ENCODE results near the gene CD36.

Gene CD36

DNA sequence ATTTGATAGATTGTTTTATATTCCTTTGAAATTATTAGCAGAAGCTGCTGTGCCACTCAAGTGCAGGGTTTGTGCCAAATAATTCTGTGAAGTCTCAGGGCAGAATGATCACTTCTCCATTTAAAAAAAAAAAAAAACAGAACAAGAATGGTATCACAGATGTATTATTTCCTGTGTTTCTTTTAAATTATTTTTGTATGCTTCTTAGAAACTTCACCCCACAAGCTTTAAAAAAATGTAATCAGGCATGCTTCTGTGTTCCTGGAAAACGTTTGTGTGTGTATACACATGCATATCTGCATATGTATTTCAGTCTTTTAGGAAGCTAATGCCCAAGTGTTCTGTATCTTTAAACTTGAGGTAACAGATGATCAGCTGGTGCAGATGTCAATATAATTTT lies 6.3 kb upstream of the CD36 start:
- no peaks in the 10 kb centered on the region for H3K9me3 ChIP-seq (ENCODE audit: control insufficient read depth, insufficient read depth, low read depth, low read length)
- ChIA-PET CTCF (interaction anchor here (0.6 to 1.5 kb wide), 2 partner anchors 12 to 1166 kb away, joined by 3 to 5 read pairs; no protein-coding TSS in a partner anchor), POLR2A (no interaction called here)
- no peaks in the 10 kb centered on the region for H3K36me3 ChIP-seq (ENCODE audit: control insufficient read depth in 2 of 2, insufficient read depth in 1 of 2, low read length in 2 of 2)
- H3K4me3 ChIP-seq (ENCODE audit: low read depth, low read length), result no peak overlapping the region
- no peak overlapping the region for H3K27ac ChIP-seq (ENCODE audit: extremely low read depth, low read depth, low read length)
- TF ChIP-seq ZNF133 (tag by site-specific recombination; IDR thresholded peaks at IDR 0.05) (no peak), ZNF366 (tag by site-specific recombination; conservative IDR thresholded peaks at IDR 0.05) (no peak)
- H3K4me1 ChIP-seq (ENCODE audit: control insufficient read depth, insufficient read depth, low read length), result peaks cover 4% of the 10 kb centered on the region; the same call in 1 of the 2 replicates

DNA sequence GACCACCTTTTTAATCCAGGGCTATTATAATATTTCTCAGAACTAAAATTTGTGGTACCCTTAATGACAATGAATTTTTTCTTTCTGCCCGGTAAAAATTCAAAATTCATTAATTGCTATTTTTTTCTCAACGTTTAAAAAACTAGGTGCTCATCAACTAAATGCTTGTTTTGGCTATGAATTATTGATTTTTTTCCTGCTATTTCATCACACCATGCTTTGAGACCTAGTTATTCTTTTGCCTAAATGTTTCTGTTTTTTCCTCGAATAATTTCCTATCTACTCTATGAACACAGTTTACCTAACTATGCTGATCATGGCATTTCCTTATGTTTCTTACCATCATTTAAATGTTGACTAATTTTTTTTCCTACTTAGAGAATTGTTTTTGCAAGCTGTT lies 5.6 kb upstream of the CD36 start:
- Histone ChIP-seq H3K27ac (ENCODE audit: extremely low read depth, low read depth, low read length) (no peak overlapping the region), H3K4me3 (ENCODE audit: low read depth, low read length) (no peak overlapping the region), H3K4me1 (ENCODE audit: control insufficient read depth, insufficient read depth, low read length) (peaks cover 4% of the 10 kb centered on the region; the same call in 1 of the 2 replicates), H3K9me3 (ENCODE audit: control insufficient read depth, insufficient read depth, low read depth, low read length) (no peaks in the 10 kb centered on the region), H3K36me3 (ENCODE audit: control insufficient read depth in 2 of 2, insufficient read depth in 1 of 2, low read length in 2 of 2) (no peaks in the 10 kb centered on the region)
- ChIA-PET POLR2A (no interaction called here), CTCF (interaction anchor here (0.6 to 1.5 kb wide), 2 partner anchors 13 to 1165 kb away, joined by 3 to 5 read pairs; no protein-coding TSS in a partner anchor)
- no peak for TF ChIP-seq ZBTB48 (tag by site-specific recombination; IDR thresholded peaks at IDR 0.05)
- TF ChIP-seq ZNF514 (tag by site-specific recombination; IDR thresholded peaks at IDR 0.05), result no peak
- TF ChIP-seq, protein P1, sequence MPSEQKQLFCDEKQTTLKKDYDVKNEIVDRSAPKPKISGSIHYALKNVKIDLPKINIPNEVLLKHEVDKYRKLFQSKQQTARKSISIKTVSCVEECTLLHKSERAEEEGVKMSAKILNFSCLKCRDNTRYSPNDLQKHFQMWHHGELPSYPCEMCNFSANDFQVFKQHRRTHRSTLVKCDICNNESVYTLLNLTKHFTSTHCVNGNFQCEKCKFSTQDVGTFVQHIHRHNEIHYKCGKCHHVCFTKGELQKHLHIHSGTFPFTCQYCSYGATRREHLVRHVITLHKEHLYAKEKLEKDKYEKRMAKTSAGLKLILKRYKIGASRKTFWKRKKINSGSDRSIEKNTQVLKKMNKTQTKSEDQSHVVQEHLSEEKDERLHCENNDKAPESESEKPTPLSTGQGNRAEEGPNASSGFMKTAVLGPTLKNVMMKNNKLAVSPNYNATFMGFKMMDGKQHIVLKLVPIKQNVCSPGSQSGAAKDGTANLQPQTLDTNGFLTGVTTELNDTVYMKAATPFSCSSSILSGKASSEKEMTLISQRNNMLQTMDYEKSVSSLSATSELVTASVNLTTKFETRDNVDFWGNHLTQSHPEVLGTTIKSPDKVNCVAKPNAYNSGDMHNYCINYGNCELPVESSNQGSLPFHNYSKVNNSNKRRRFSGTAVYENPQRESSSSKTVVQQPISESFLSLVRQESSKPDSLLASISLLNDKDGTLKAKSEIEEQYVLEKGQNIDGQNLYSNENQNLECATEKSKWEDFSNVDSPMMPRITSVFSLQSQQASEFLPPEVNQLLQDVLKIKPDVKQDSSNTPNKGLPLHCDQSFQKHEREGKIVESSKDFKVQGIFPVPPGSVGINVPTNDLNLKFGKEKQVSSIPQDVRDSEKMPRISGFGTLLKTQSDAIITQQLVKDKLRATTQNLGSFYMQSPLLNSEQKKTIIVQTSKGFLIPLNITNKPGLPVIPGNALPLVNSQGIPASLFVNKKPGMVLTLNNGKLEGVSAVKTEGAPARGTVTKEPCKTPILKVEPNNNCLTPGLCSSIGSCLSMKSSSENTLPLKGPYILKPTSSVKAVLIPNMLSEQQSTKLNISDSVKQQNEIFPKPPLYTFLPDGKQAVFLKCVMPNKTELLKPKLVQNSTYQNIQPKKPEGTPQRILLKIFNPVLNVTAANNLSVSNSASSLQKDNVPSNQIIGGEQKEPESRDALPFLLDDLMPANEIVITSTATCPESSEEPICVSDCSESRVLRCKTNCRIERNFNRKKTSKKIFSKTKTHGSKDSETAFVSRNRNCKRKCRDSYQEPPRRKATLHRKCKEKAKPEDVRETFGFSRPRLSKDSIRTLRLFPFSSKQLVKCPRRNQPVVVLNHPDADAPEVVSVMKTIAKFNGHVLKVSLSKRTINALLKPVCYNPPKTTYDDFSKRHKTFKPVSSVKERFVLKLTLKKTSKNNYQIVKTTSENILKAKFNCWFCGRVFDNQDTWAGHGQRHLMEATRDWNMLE (tag by site-specific recombination; conservative IDR thresholded peaks at IDR 0.05; ENCODE audit: low read depth), result no peak
- no peak for TF ChIP-seq ZNF600 (tag by site-specific recombination; IDR thresholded peaks at IDR 0.05)
- no peak for TF ChIP-seq ZNF23 (tag by site-specific recombination; IDR thresholded peaks at IDR 0.05; ENCODE audit: borderline replicate concordance)
- TF ChIP-seq, protein P2, sequence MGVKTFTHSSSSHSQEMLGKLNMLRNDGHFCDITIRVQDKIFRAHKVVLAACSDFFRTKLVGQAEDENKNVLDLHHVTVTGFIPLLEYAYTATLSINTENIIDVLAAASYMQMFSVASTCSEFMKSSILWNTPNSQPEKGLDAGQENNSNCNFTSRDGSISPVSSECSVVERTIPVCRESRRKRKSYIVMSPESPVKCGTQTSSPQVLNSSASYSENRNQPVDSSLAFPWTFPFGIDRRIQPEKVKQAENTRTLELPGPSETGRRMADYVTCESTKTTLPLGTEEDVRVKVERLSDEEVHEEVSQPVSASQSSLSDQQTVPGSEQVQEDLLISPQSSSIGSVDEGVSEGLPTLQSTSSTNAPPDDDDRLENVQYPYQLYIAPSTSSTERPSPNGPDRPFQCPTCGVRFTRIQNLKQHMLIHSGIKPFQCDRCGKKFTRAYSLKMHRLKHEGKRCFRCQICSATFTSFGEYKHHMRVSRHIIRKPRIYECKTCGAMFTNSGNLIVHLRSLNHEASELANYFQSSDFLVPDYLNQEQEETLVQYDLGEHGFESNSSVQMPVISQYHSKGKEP (tag by site-specific recombination; IDR thresholded peaks at IDR 0.05), result no peak
- TF ChIP-seq ZNF404 (tag by site-specific recombination; IDR thresholded peaks at IDR 0.05), result no peak
- no peak for TF ChIP-seq ZNF654 (tag by site-specific recombination; IDR thresholded peaks at IDR 0.05; ENCODE audit: low read depth)
- no peak for TF ChIP-seq ZSCAN16 (tag by site-specific recombination; IDR thresholded peaks at IDR 0.05)
- no peak for TF ChIP-seq ZNF311 (tag by site-specific recombination; IDR thresholded peaks at IDR 0.05; ENCODE audit: borderline replicate concordance)
- no peak for TF ChIP-seq ZBTB6 (tag by site-specific recombination; IDR thresholded peaks at IDR 0.05)
- no peak for TF ChIP-seq ZNF157 (tag by site-specific recombination; IDR thresholded peaks at IDR 0.05)
- TF ChIP-seq IKZF3 (tag by site-specific recombination; IDR thresholded peaks at IDR 0.05), result no peak
- TF ChIP-seq SETDB1 (IDR thresholded peaks at IDR 0.05; ENCODE audit: insufficient read length, low read length), result no peak
